HepG2 (cell line): ENCODE measurements around the gene SENP5. TPM values are rescaled to one million over a fixed set of nuclear protein-coding genes. Genes with fewer than 3 reads are reported as not detected.

Experiments
- ARHGAP35 ChIP-seq: sonication (generic); formaldehyde crosslinking; IDR thresholded peaks from 2 replicates; pipeline ENCODE4 v1.9.0; 2022; ENCODE audit warnings: mild to moderate bottlenecking, inconsistent platforms, moderate library complexity, missing genetic modification reagents, borderline replicate concordance
- CAMTA2 ChIP-seq: sonication (generic); formaldehyde crosslinking; IDR thresholded peaks from 2 replicates; pipeline ENCODE4 v1.4.0; 2020; ENCODE audit warnings: mild to moderate bottlenecking, missing genetic modification reagents, borderline replicate concordance
- CENPT ChIP-seq: sonication (generic); formaldehyde crosslinking; IDR thresholded peaks from 2 replicates; pipeline ENCODE4 v1.8.0; 2022; ENCODE audit warnings: low read depth, mild to moderate bottlenecking, moderate library complexity, missing genetic modification reagents
- EED ChIP-seq: sonication (generic); formaldehyde crosslinking; IDR thresholded peaks from 2 replicates; pipeline ENCODE4 v1.5.0; 2020; ENCODE audit warnings: mild to moderate bottlenecking, missing genetic modification reagents
- ERF ChIP-seq: IDR thresholded peaks from 2 replicates; pipeline ENCODE4 v1.6.1; 2018; ENCODE audit warnings: missing biosample characterization, missing genetic modification reagents
- EZH2 ChIP-seq: conservative IDR thresholded peaks from 2 replicates; pipeline ENCODE4 v1.6.1; 2012; ENCODE audit warnings: mild to moderate bottlenecking, low read depth, low read length, moderate library complexity
- GATAD2A ChIP-seq: IDR thresholded peaks from 2 replicates; pipeline ENCODE4 v1.6.1; 2016
- GLI4 ChIP-seq: sonication (generic); formaldehyde crosslinking; IDR thresholded peaks from 2 replicates; pipeline ENCODE4 v1.5.1; 2020; ENCODE audit warnings: missing genetic modification reagents, mild to moderate bottlenecking, moderate library complexity, borderline replicate concordance
- GLMP ChIP-seq: sonication (generic); formaldehyde crosslinking; IDR thresholded peaks from 2 replicates; pipeline ENCODE4 v1.9.0; 2021; ENCODE audit warnings: missing genetic modification reagents, mild to moderate bottlenecking, borderline replicate concordance
- KDM3A ChIP-seq: IDR thresholded peaks from 2 replicates; pipeline ENCODE4 v1.6.1; 2018; ENCODE audit warnings: low read depth, missing compliant biosample characterization
- KMT2A ChIP-seq: sonication (generic); formaldehyde crosslinking; IDR thresholded peaks from 2 replicates; pipeline ENCODE4 v1.4.0; 2020; ENCODE audit warnings: missing genetic modification reagents
- MED1 ChIP-seq: sonication (generic); formaldehyde crosslinking; IDR thresholded peaks from 2 replicates; pipeline ENCODE4 v1.4.0; 2020; ENCODE audit warnings: missing genetic modification reagents
- POLR2AphosphoS5 ChIP-seq: IDR thresholded peaks from 2 replicates; pipeline ENCODE4 v1.6.1; 2012; ENCODE audit warnings: low read depth, low read length
- SMC3 ChIP-seq: IDR thresholded peaks from 2 replicates; pipeline ENCODE4 v1.6.1; 2011; ENCODE audit warnings: low read length, improper control_type of control experiment
- SRSF9 ChIP-seq: fragments of 200-400 bp; formaldehyde crosslinking; IDR thresholded peaks from 2 replicates; pipeline ENCODE4 v1.6.1; 2018; ENCODE audit warnings: borderline replicate concordance, mild to moderate bottlenecking, low read depth, low read length; ENCODE audit not compliant: insufficient read depth, poor library complexity, severe bottlenecking
- TEAD2 ChIP-seq: sonication (generic); formaldehyde crosslinking; IDR thresholded peaks from 2 replicates; pipeline ENCODE4 v1.9.0; 2021; ENCODE audit warnings: missing genetic modification reagents
- TMF1 ChIP-seq: sonication (generic); formaldehyde crosslinking; IDR thresholded peaks from 2 replicates; pipeline ENCODE4 v1.8.1; 2022; ENCODE audit warnings: low read depth, missing genetic modification reagents
- ZEB1 ChIP-seq: IDR thresholded peaks from 2 replicates; pipeline ENCODE4 v1.6.1; 2012; ENCODE audit warnings: mild to moderate bottlenecking, low read depth, inconsistent platforms; ENCODE audit not compliant: insufficient replicate concordance
- ZFY ChIP-seq: sonication (generic); formaldehyde crosslinking; IDR thresholded peaks from 2 replicates; pipeline ENCODE4 v1.4.0; 2020; ENCODE audit warnings: missing genetic modification reagents
- ZIK1 ChIP-seq: sonication (generic); formaldehyde crosslinking; IDR thresholded peaks from 2 replicates; pipeline ENCODE4 v1.5.0; 2020; ENCODE audit warnings: mild to moderate bottlenecking, low read depth, missing genetic modification reagents, borderline replicate concordance
- ZNF160 ChIP-seq: sonication (generic); formaldehyde crosslinking; IDR thresholded peaks from 2 replicates; pipeline ENCODE4 v1.8.0; 2022; ENCODE audit warnings: mild to moderate bottlenecking, inconsistent platforms, missing genetic modification reagents
- ZNF329 ChIP-seq: sonication (generic); formaldehyde crosslinking; IDR thresholded peaks from 2 replicates; pipeline ENCODE4 v1.9.0; 2021; ENCODE audit warnings: low read depth, mild to moderate bottlenecking, missing genetic modification reagents
- ZNF431 ChIP-seq: sonication (generic); formaldehyde crosslinking; IDR thresholded peaks from 2 replicates; pipeline ENCODE4 v1.9.0; 2022; ENCODE audit warnings: missing genetic modification reagents, low read depth, mild to moderate bottlenecking, borderline replicate concordance
- ZNF558 ChIP-seq: sonication (generic); formaldehyde crosslinking; IDR thresholded peaks from 2 replicates; pipeline ENCODE4 v1.9.0; 2022; ENCODE audit warnings: mild to moderate bottlenecking, missing genetic modification reagents, borderline replicate concordance
- ZNF800 ChIP-seq: sonication (generic); formaldehyde crosslinking; IDR thresholded peaks from 2 replicates; pipeline ENCODE4 v1.4.0; 2020; ENCODE audit warnings: missing genetic modification reagents
- ZNF879 ChIP-seq: sonication (generic); formaldehyde crosslinking; IDR thresholded peaks from 2 replicates; pipeline ENCODE4 v1.8.1; 2023; ENCODE audit warnings: missing genetic modification reagents
- polyA plus RNA-seq, 8 experiments: library from polyadenylated mRNA; depleted of rRNA in 3 of 8; stranded (reverse) in 7 of 8; unstranded in 1 of 8; fragments of >200 nt; fragmentation: Illumina TruSeq in 4 of 8; extraction: Trizol in 4 of 8; gene quantifications; 2 replicates each; pipeline versions ENCODE4 v1.2.1 to v1.2.3, GENCODE V29; 2011 to 2016; ENCODE audit warnings: low read depth in 4 of 8, missing spikeins in 1 of 8, mixed read lengths in 1 of 8; ENCODE audit not compliant: insufficient read depth in 1 of 8
- total RNA-seq, 5 experiments: library from RNA; depleted of rRNA; stranded (reverse); fragments of >200 nt; fragmentation: Illumina TruSeq; extraction: Trizol; gene quantifications; 2 replicates each; pipeline ENCODE4 v1.2.3, GENCODE V29; 2016; ENCODE audit warnings: low read depth in 1 of 5
- TF ChIP-seq, protein P1 (sequence below): IDR thresholded peaks from 2 replicates; pipeline ENCODE4 v1.6.1; 2018; ENCODE audit warnings: missing genetic modification reagents, mild to moderate bottlenecking, missing compliant biosample characterization

The SENP5 gene
- total and polyA plus RNA-seq, 2 of the 13 experiments (the other 11 are each of a cell fraction or from before 2014, with no cell fraction given): 17.6 to 30.9 TPM

DNA sequence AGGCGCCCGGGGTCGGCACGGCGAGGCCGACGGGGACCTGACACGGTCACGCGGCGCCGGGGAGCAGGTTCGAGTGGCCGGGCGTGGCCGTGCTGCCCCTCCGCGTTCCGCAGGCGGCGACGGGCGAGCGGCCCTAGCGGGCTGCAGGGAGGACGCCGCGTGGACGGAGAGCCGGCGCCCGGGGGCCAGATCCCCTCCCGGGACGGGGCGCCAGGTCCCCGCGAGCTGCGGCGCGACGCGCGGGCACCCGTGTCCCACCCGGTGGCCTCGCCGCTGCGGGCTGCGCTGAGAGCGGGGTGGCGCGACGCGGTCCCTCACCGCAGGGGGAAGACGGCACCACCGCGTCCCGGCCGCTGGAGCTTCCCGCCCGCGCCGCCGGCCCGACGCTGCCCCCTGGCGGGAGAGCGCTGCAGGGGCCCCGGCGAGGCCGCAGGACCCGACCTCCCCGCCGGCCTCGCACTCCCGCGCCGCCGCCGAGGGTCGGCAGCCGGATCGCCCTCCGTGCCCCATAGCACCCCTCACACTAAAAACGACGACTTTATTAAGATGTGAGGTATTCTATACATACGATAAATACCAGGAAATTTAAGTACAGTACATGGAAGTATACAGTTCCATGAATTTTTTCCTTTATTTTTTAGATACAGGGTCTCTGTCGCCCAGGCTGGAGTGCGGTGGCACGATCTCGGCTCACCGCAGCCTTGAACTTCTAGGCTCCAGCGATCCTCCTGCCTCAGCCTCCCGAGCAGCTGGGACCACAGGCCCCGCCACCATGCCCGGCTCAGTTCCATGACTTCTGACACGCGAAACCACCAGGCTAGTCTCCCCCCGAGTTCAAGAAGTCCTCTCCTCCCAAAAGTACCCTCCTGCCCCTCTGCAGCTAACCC lies 102.2 kb downstream of the SENP5 start (continued):
- no peak for TF ChIP-seq KDM3A (CRISPR knock-in tag)
- no peak for TF ChIP-seq SRSF9
- TF ChIP-seq CAMTA2 (CRISPR knock-in tag): no peak
- no peak for TF ChIP-seq EZH2
- TF ChIP-seq ZNF160 (CRISPR knock-in tag): no peak; the same call in 1 of the 2 replicates
- TF ChIP-seq CENPT (CRISPR knock-in tag): peak; percentile 38; the same call in 1 of the 2 replicates
- TF ChIP-seq ARHGAP35 (CRISPR knock-in tag): no peak; the same call in 1 of the 2 replicates
- peak; percentile 57 for TF ChIP-seq ZFY (CRISPR knock-in tag)
- no peak for TF ChIP-seq ZNF800 (CRISPR knock-in tag)
- peak; percentile 56; the same call in 1 of the 2 replicates for TF ChIP-seq ERF
- no peak for TF ChIP-seq ZEB1
- peak; percentile 43; the same call in 1 of the 2 replicates for TF ChIP-seq KMT2A
- TF ChIP-seq ZIK1: 0 out of 2 replicates have a peak, but pooled peaks have one; percentile 22
- TF ChIP-seq MED1 (CRISPR knock-in tag): peak; percentile 35; the same call in 1 of the 2 replicates
- TF ChIP-seq ZNF329 (CRISPR knock-in tag): no peak
- TF ChIP-seq ZNF558 (CRISPR knock-in tag): 0 out of 2 replicates have a peak, but pooled peaks have one; percentile 23
- TF ChIP-seq GATAD2A (CRISPR knock-in tag): no peak
- no peak for TF ChIP-seq GLI4 (CRISPR knock-in tag)
- peak; percentile 89 for TF ChIP-seq ZNF431 (CRISPR knock-in tag)
- TF ChIP-seq TMF1 (CRISPR knock-in tag): peak; percentile 55
- no peak for TF ChIP-seq ZNF879
- peak; percentile 74; the same call in 1 of the 2 replicates for TF ChIP-seq GLMP (CRISPR knock-in tag)
- TF ChIP-seq POLR2AphosphoS5: no peak
- no peak for TF ChIP-seq TEAD2 (CRISPR knock-in tag)
- TF ChIP-seq, protein P1, sequence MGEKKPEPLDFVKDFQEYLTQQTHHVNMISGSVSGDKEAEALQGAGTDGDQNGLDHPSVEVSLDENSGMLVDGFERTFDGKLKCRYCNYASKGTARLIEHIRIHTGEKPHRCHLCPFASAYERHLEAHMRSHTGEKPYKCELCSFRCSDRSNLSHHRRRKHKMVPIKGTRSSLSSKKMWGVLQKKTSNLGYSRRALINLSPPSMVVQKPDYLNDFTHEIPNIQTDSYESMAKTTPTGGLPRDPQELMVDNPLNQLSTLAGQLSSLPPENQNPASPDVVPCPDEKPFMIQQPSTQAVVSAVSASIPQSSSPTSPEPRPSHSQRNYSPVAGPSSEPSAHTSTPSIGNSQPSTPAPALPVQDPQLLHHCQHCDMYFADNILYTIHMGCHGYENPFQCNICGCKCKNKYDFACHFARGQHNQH (CRISPR knock-in tag): peak; percentile 30; the same call in 1 of the 2 replicates
- TF ChIP-seq SMC3: no peak
- TF ChIP-seq EED (CRISPR knock-in tag): no peak
